Fibroblast of lung (primary cell): ENCODE measurements around the gene KCND3. TPM values are rescaled to one million over a fixed set of nuclear protein-coding genes. Genes with fewer than 3 reads are reported as not detected.

ENCODE experiments used
- DNase-seq, 2 donors: peaks; one replicate each; pipeline versions ENCODE4 v3.0.0 to v3.0.0-alpha.2; 2010; ENCODE audit warnings: low read depth in 2 of 2
- H2AFZ ChIP-seq: 2 replicates; pipeline ENCODE4 v1.5.1; 2012; ENCODE audit warnings: low read length, control low read depth, inconsistent platforms
- H3K27ac ChIP-seq: 2 replicates; pipeline ENCODE4 v1.5.1; 2011; ENCODE audit warnings: low read length, control low read depth; ENCODE audit not compliant: insufficient read depth
- H3K27me3 ChIP-seq: 2 replicates; pipeline ENCODE4 v1.5.1; 2011; ENCODE audit warnings: mild to moderate bottlenecking, low read length; ENCODE audit not compliant: control insufficient read depth, insufficient read depth
- H3K36me3 ChIP-seq: 2 replicates; pipeline ENCODE4 v1.5.1; 2011; ENCODE audit warnings: low read length; ENCODE audit not compliant: control insufficient read depth, insufficient read depth
- H3K4me1 ChIP-seq: 2 replicates; pipeline ENCODE4 v1.5.1; 2011; ENCODE audit warnings: low read length; ENCODE audit not compliant: control insufficient read depth, insufficient read depth; ENCODE audit errors: extremely low read depth
- H3K4me2 ChIP-seq: 2 replicates; pipeline ENCODE4 v1.5.1; 2011; ENCODE audit warnings: low read length, control low read depth; ENCODE audit not compliant: insufficient read depth; ENCODE audit errors: extremely low read depth
- H3K4me3 ChIP-seq, 4 experiments: fragments of 200-600 bp in 1 of 4; sonication (generic) in 1 of 4; replicated peaks in 1 of 4; 2 replicates each; pipeline ENCODE4 v1.5.1; 2011 to 2016; ENCODE audit warnings: low read length in 4 of 4, low read depth in 3 of 4, mild to moderate bottlenecking in 3 of 4, control low read depth in 2 of 4, inconsistent platforms in 1 of 4, mixed read lengths in 1 of 4; ENCODE audit not compliant: insufficient read depth in 1 of 4; ENCODE audit errors: control extremely low read depth in 1 of 4
- H3K79me2 ChIP-seq: 2 replicates; pipeline ENCODE4 v1.5.1; 2012; ENCODE audit warnings: mild to moderate bottlenecking, low read length, inconsistent platforms; ENCODE audit not compliant: control insufficient read depth, insufficient read depth
- H3K9ac ChIP-seq: 2 replicates; pipeline ENCODE4 v1.5.1; 2011; ENCODE audit warnings: mild to moderate bottlenecking, low read length, control low read depth; ENCODE audit not compliant: insufficient read depth
- H3K9me3 ChIP-seq: 2 replicates; pipeline ENCODE4 v1.5.1; 2012; ENCODE audit warnings: low read depth, low read length; ENCODE audit not compliant: control insufficient read depth, insufficient read depth
- H4K20me1 ChIP-seq: 2 replicates; pipeline ENCODE4 v1.5.1; 2011; ENCODE audit warnings: low read length; ENCODE audit not compliant: control insufficient read depth, insufficient read depth; ENCODE audit errors: extremely low read depth
- EZH2 ChIP-seq: IDR thresholded peaks from 2 replicates; pipeline ENCODE4 v1.5.1; 2012; ENCODE audit warnings: low read length, control low read depth, mild to moderate bottlenecking; ENCODE audit errors: missing control alignments
- polyA plus RNA-seq, 2 donors: library from polyadenylated mRNA; depleted of rRNA in 1 of 2; stranded (reverse) in 1 of 2; unstranded in 1 of 2; fragments of >200 nt; gene quantifications; 2 replicates each; pipeline ENCODE4 v1.2.1, GENCODE V29; 2011 to 2012; ENCODE audit warnings: missing spikeins in 1 of 2
- total RNA-seq: library from RNA; depleted of rRNA; stranded (reverse); fragments of >200 nt; gene quantifications from 2 replicates; pipeline ENCODE4 v1.2.1, GENCODE V29; 2014
- TF ChIP-seq, protein P1 (sequence below), 2 donors: IDR thresholded peaks in 1 of 2; conservative IDR thresholded peaks in 1 of 2; 1 replicate in 1 of 2; 2 replicates in 1 of 2; pipeline ENCODE4 v1.5.1; 2011 to 2012; ENCODE audit warnings: low read length in 2 of 2, control low read depth in 1 of 2, inconsistent platforms in 1 of 2, low read depth in 1 of 2, mild to moderate bottlenecking in 1 of 2

The KCND3 gene
- total and polyA plus RNA-seq, 2 donors (not counting 1 experiment from before 2014, with no cell fraction given) = 0.66 to 9.3 TPM

DNA sequence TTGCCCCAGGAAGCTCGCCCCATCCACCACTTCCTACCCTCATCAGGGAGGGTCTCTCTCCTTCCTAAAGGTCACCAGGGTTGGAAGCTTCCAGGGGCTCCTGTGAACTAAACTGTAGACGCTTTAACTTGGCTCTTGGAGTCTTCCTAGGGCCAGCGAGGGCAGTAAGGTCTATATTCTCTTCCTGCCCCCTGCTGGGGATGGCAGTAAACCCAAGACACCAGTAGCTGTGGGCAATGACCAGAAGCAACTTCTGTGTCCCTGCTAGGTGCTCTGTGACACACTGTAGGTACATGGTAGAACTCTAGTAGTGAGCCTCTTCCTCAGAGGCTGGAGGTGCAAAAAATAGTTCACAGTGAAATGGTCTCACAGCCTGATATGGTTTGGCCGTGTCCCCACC, 30.0 kb downstream of the KCND3 start:
- Histone ChIP-seq H3K9ac (no peak overlapping the region), H2AFZ (no peak overlapping the region), H3K4me1 (no peaks in the 10 kb centered on the region), H3K9me3 (no peaks in the 10 kb centered on the region), H3K27me3 (no peaks in the 10 kb centered on the region), H3K27ac (no peak overlapping the region), H3K4me2 (no peak overlapping the region), H3K79me2 (no peaks in the 10 kb centered on the region), H3K36me3 (no peaks in the 10 kb centered on the region), H4K20me1 (no peaks in the 10 kb centered on the region), H3K4me3 (no peak overlapping the region)
- no peak for DNase-seq
- TF ChIP-seq, protein P1, sequence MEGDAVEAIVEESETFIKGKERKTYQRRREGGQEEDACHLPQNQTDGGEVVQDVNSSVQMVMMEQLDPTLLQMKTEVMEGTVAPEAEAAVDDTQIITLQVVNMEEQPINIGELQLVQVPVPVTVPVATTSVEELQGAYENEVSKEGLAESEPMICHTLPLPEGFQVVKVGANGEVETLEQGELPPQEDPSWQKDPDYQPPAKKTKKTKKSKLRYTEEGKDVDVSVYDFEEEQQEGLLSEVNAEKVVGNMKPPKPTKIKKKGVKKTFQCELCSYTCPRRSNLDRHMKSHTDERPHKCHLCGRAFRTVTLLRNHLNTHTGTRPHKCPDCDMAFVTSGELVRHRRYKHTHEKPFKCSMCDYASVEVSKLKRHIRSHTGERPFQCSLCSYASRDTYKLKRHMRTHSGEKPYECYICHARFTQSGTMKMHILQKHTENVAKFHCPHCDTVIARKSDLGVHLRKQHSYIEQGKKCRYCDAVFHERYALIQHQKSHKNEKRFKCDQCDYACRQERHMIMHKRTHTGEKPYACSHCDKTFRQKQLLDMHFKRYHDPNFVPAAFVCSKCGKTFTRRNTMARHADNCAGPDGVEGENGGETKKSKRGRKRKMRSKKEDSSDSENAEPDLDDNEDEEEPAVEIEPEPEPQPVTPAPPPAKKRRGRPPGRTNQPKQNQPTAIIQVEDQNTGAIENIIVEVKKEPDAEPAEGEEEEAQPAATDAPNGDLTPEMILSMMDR (conservative IDR thresholded peaks at IDR 0.05 in 1 of 2, IDR thresholded peaks at IDR 0.05 in 1 of 2; ENCODE audit: low read depth in 1 of 2, low read length in 2 of 2) = no peak
- no peak for TF ChIP-seq EZH2

DNA sequence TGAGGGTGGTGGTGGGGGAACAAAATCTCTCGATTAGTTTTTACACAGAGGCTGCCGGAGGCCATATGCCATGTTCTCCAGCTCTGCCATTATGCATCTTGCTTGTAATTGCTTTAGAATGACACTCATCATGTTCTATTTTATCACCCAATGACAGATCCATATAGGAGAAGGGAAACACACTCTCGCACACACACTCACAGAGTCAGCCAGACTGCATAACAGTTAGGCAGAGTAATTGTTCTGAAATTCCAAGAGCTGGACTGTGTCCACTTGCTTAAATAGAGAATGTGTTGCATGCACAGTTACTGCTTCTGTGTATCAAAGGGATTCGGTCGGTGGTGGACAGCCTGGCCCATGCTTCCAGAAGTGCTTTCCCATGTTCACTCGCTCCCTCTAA, 30.6 kb downstream of the KCND3 start:
- Histone ChIP-seq H2AFZ (no peak overlapping the region), H3K4me3 (no peak overlapping the region), H3K4me2 (no peak overlapping the region), H3K4me1 (no peaks in the 10 kb centered on the region), H3K27me3 (no peaks in the 10 kb centered on the region), H4K20me1 (no peaks in the 10 kb centered on the region), H3K79me2 (no peaks in the 10 kb centered on the region), H3K9me3 (no peaks in the 10 kb centered on the region), H3K9ac (no peak overlapping the region), H3K27ac (no peak overlapping the region), H3K36me3 (no peaks in the 10 kb centered on the region)
- TF ChIP-seq EZH2 = no peak
- TF ChIP-seq, protein P1 (conservative IDR thresholded peaks at IDR 0.05 in 1 of 2, IDR thresholded peaks at IDR 0.05 in 1 of 2; ENCODE audit: low read depth in 1 of 2, low read length in 2 of 2) = no peak
- no peak for DNase-seq

- DNase-seq = no peak
- H2AFZ ChIP-seq = no peak overlapping the region
- H3K27me3 ChIP-seq = no peaks in the 10 kb centered on the region
- H3K27ac ChIP-seq = no peak overlapping the region
- no peaks in the 10 kb centered on the region for H4K20me1 ChIP-seq
- H3K36me3 ChIP-seq = no peaks in the 10 kb centered on the region
- no peak overlapping the region for H3K4me2 ChIP-seq
- H3K9me3 ChIP-seq = no peaks in the 10 kb centered on the region
- no peak overlapping the region for H3K4me3 ChIP-seq
- H3K4me1 ChIP-seq = no peaks in the 10 kb centered on the region
- TF ChIP-seq, protein P1 (conservative IDR thresholded peaks at IDR 0.05 in 1 of 2, IDR thresholded peaks at IDR 0.05 in 1 of 2; ENCODE audit: low read depth in 1 of 2, low read length in 2 of 2) = no peak
- no peak for TF ChIP-seq EZH2
- H3K79me2 ChIP-seq = no peaks in the 10 kb centered on the region
- H3K9ac ChIP-seq = no peak overlapping the region
Measured at GRCh38 chr1:111958075-111958474, 31.4 kb downstream of the KCND3 start.
